Left lobe of liver (tissue), 2 donors: Measurements from ENCODE around the gene AOPEP. TPM values are rescaled to one million over a fixed set of nuclear protein-coding genes. Genes with fewer than 3 reads are reported as not detected.

Experiments used
- ATAC-seq: fragments of 200-7000 bp; cut with Tn5 transposase; one replicate; pipeline ENCODE4 v1.9.1; 2020; ENCODE audit warnings: mild to moderate bottlenecking, moderate library complexity
- DNase-seq: peaks from one replicate; pipeline ENCODE4 v3.0.0-alpha.2; 2020; ENCODE audit warnings: low spot score
- total RNA-seq: library from RNA; stranded (reverse); gene quantifications from one replicate; pipeline ENCODE4 v1.2.1, GENCODE V29; 2021
- donor health status: DM: no; HTN: no; CAD: no; lungs with moderate emphysema.
- donor health status: DM: no; HTN: yes; CAD: no.

The AOPEP gene
- total RNA-seq, 1 donor from 2014 or later: 75.5 TPM

- DNase-seq (no peak), ATAC-seq (no peak)
These were observed 345.0 kb downstream of the AOPEP start for GRCh38 chr9:95071450-95071849.

DNA sequence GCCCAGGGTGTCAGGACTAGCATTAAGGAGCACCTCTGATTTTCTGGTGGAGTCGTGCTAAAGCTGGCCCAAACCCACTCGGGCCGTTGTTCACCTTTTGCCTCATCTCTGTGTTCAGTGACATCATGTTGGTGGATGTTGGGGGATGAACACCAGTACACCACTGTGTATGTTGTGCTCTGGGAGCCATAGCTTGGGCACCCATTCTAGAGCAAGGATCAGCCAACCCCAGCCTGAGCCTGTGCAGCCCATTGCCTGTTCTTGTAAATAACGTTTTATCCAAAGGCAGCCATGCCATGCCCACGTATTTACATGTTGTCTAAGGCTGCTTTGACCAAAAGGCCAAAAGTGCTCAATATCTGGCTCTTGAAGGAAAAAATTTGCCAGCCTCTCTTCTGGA lies 345.4 kb downstream of the AOPEP start:
- DNase-seq (no peak), ATAC-seq (no peak)

- no peak for DNase-seq
- ATAC-seq: peak; percentile 31
These were observed 346.6 kb downstream of the AOPEP start for GRCh38 chr9:95073042-95073607.

DNA sequence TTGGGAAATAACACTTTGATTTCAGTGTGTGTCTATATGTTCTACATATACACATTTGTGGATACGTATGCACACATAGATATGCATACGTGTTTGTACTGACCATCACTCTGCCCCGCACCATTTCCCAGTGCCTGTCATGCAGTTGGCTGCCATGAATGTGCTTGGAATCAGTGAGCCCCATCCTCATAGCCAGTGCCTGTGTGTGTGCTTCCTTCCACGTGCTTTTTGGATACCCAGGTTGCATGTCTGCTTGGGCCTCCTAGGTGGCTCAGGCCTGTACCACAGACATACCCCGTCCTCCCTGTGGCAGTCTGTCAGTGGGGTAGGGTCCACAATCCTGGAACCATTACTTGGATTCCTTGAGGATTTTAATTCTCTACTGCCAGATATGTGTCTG lies 347.4 kb downstream of the AOPEP start:
- peak; percentile 4 for ATAC-seq
- peak; percentile 41 for DNase-seq

DNA sequence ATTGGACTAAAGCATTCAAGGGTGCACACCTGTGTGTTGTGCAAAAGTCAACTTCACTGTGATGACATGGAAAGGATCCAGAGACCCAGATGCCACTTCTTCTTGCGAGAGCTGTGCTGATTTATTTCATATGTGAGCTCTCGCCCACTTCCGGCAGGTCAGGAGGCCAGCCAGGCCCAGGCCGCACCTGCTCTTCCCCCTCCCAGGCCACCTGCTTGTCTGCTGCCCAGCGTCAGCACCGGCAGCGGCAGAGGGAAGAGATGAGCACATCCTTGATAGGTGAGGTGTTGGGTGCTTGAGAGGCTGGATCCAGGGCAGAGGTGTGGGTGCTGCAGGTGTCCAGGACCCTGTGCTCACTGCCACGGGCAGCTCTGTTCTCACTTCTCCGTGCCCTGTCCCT lies 348.1 kb downstream of the AOPEP start:
- ATAC-seq (peak; percentile 29), DNase-seq (peak; percentile 56)

DNA sequence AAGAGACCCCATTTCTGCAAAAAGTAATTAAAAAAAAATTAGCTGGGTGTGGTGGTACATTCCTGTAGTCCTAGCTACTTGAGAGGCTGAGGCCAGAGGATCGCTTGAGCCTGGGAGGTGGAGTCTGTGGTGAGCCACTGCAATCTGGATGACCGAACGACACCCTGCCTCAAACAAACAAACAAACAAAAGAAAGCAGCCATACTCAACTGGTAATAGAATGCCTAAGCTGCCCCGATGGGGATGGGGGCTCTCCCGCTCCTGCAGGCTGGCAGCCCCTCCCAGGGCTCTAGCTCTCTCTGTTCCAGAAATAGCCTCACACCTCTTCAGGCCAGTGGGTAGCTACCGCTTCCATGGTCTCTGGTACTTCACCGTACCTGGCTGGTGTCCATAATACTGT lies 349.2 kb downstream of the AOPEP start:
- ATAC-seq: no peak
- DNase-seq: peak; percentile 35

DNA sequence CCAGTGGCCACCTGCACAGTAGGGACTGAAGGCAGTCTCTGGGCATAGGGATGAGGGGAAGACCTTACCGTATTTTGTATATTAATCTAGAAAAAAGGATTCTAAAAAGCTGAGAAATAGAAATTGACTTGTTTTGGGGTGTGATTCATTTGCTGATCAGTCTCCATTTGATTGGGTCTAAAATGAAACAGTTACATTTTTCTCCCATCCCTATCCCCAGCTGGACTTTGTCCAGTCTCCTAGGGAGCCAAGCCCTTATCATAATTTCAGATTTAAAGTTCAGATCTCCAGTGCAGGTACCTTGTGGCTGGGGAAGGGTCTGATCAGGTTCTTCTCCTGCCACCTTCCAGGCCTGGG lies 350.2 kb downstream of the AOPEP start:
- peak; percentile 8 for ATAC-seq
- DNase-seq: peak; percentile 44

DNA sequence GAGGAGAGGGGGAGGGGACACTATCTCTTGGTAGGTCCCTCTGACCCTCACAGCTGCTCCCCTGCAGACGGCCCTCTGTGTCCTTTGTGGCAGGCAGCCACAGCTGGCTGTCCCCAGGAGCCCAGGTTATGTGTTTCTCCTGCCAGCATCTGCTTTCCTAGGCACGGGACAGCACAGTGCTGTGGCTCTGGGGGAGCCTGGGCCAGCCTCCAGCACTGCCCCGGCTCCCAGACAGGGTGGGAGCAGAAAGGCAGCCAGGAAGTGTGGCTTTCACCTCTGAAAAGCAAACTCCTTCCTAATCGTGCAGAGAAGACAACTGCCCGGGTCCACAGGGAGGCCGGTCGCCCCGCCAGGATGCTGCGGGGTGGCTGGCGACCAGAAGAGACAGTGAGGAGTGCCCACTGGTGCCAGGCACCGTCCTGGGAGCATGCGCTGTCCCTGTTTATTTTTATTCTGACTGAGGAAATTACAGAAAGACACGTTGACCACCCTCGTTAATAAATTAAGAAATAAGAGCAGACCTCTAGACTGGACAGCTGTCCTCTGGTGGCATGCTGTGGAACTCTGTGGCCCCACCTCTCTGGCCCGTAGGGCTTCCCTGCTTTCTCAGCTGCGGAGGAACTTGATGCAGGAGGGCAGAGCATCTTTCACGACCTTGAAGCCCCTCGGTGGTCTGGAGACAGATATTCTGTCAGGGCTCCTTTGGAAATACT lies 350.7 kb downstream of the AOPEP start:
- peak; percentile 45 for DNase-seq

GRCh38 chr9:95077766-95078370 lies 351.4 kb downstream of the AOPEP start:
- ATAC-seq (no peak), DNase-seq (peak; percentile 38)

More for the DNA sequence above, 350.7 kb downstream of the AOPEP start:
- peak; percentile 5 for ATAC-seq

DNA sequence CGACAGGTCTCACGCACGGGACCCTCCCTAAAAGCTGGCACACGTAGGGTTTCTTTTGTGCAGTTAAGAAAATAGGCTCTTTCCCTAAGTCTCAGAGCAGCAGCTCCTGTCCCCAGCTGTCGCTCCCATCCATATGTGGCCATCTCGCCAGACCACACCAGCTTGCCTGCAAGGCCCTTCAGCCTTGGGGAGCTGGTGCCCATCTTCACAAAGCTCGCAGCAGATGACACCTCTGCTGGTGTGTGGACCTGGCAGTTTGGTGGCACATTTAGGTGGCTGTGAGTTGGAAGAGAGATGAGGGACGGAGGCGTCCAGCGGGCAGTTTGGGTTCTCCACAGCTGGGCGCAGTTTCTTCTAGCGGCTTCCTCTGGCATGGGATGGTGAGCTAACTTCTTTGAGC lies 352.0 kb downstream of the AOPEP start:
- DNase-seq: peak; percentile 28
- ATAC-seq: no peak

GRCh38 chr9:95078939-95079338 lies 352.4 kb downstream of the AOPEP start:
- peak; percentile 41 for DNase-seq
- no peak for ATAC-seq

DNA sequence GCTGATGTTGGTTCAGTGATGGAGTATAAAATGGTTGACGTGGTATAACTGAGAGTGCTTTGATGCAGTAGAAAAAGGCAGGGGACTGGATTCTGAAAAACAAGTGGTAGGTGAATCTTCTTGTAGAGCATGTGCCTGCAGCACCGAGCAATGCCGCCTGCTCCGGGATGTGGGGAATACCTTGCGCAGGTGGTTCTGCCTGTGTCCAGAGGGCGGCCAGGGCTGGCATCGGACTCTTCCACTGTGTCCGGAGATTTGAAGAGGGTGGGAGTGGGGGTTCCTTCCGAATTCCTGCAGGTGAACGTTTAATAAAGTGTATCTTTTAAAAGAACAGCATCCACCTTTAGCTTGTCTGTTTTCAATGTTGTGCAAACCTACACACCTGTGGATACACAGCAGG lies 353.0 kb downstream of the AOPEP start:
- peak; percentile 43 for DNase-seq
- ATAC-seq: no peak

GRCh38 chr9:95080961-95081647 lies 354.6 kb downstream of the AOPEP start:
- no peak for DNase-seq
- no peak for ATAC-seq

- no peak for DNase-seq
- ATAC-seq: no peak
These were observed 355.5 kb downstream of the AOPEP start for GRCh38 chr9:95081998-95082397.

GRCh38 chr9:95082401-95083084 lies 356.0 kb downstream of the AOPEP start:
- no peak for DNase-seq
- ATAC-seq: peak; percentile 22

GRCh38 chr9:95083086-95083768 lies 356.7 kb downstream of the AOPEP start:
- ATAC-seq (peak; percentile 8), DNase-seq (no peak)

DNA sequence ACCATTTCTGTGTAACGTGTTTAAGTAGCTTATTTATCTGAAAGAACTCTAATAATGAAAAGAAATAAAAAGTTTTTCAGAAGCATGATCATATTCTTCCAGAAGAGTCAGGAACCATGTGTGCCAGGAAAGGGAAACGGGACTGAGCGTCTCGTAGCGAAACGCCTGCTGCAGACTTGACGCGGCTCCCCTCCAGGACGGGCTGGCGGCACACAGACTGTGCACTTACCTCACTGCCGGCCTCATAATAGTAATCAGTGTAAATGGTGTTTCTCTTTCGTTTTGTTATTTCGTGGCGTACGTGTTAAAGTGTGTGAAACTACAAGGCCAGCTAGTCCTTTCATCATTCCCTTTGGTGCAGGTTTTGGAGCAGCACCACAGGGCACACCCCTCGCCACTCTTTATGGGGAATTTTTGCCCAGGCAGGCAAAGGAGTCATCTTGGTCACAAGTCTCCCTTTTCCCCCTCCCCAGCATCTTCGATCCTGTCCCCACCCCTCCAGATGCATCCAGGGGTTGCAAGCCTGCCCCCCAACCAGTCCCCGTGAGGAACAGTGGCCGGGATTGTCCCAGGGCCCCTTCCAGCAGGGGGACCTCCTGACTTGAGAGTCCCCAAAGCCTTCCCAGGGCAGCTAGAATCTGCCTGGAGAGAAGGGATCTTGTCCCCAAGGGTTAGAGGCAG lies 357.9 kb downstream of the AOPEP start:
- ATAC-seq (no peak), DNase-seq (no peak)

GRCh38 chr9:95085036-95085770 lies 358.7 kb downstream of the AOPEP start:
- no peak for DNase-seq

GRCh38 chr9:95085861-95086563 lies 359.5 kb downstream of the AOPEP start:
- ATAC-seq (no peak), DNase-seq (no peak)

More at GRCh38 chr9:95085036-95085770, 358.7 kb downstream of the AOPEP start:
- no peak for ATAC-seq
